ENCODE data around the gene BEST2.
"Not testable (repeated sequence)": the region's sequence is repeated elsewhere in the genome, so short reads cannot be mapped to it uniquely, and the experiment has no call there.

Gene BEST2

GRCh38 chr19:12788042-12788681 lies 36.6 kb downstream of the BEST2 start:
- no peak for DNase-seq

GRCh38 chr19:12788682-12789097 lies 37.1 kb downstream of the BEST2 start:
- DNase-seq: peak; percentile 77 to 91

GRCh38 chr19:12789098-12789903 lies 37.7 kb downstream of the BEST2 start:
- peak in 1 of 2 donors; percentile 26 for DNase-seq

- peak; percentile 99 for DNase-seq
Measured at GRCh38 chr19:12789904-12790619, 38.5 kb downstream of the BEST2 start.

- peak; percentile 3 to 30 for DNase-seq
Measured at GRCh38 chr19:12790628-12791344, 39.2 kb downstream of the BEST2 start.

GRCh38 chr19:12791345-12792050 lies 39.9 kb downstream of the BEST2 start, which contains the start of gene JUNB:
Gene JUNB (plus strand): TSS chr19:12791486. CDS start chr19:12791772, 286 bp downstream.
- peak; percentile 99 for DNase-seq

- DNase-seq: peak; percentile 67 to 76
Measured at GRCh38 chr19:12792051-12792852, 40.7 kb downstream of the BEST2 start.

- DNase-seq: no peak
Measured at GRCh38 chr19:12792853-12793289, 41.3 kb downstream of the BEST2 start.

GRCh38 chr19:12793290-12794195 lies 42.0 kb downstream of the BEST2 start:
- peak; percentile 93 to 94 for DNase-seq

GRCh38 chr19:12794196-12794941 lies 42.8 kb downstream of the BEST2 start:
- DNase-seq: peak; percentile 16 to 38

GRCh38 chr19:12794971-12795381 lies 43.4 kb downstream of the BEST2 start:
- no peak for DNase-seq

GRCh38 chr19:12796146-12797071 lies 44.8 kb downstream of the BEST2 start:
- DNase-seq: peak; percentile 77 to 84

GRCh38 chr19:12797141-12797587 lies 45.6 kb downstream of the BEST2 start:
- no peak for DNase-seq

GRCh38 chr19:12797607-12798006 lies 46.0 kb downstream of the BEST2 start:
- DNase-seq: not testable (repeated sequence)

GRCh38 chr19:12799742-12800465 lies 48.3 kb downstream of the BEST2 start:
- no peak for DNase-seq

- no peak for DNase-seq
Measured at GRCh38 chr19:12800466-12800770, 48.8 kb downstream of the BEST2 start.

GRCh38 chr19:12800923-12801465 lies 49.4 kb downstream of the BEST2 start:
- DNase-seq: no peak

Measured in inflammatory macrophage (primary cell).